NB4 (cell line): Measurements from ENCODE around the gene TBC1D1.

Experiments
- CTCF ChIP-seq: IDR thresholded peaks from one replicate; pipeline ENCODE4 v1.5.1; 2012; ENCODE audit warnings: low read depth, low read length
- MAX ChIP-seq: IDR thresholded peaks from 2 replicates; pipeline ENCODE4 v1.6.1; 2011; ENCODE audit warnings: low read depth, low read length
- MYC ChIP-seq: IDR thresholded peaks from 2 replicates; pipeline ENCODE4 v1.6.1; 2011; ENCODE audit warnings: low read depth, low read length
- POLR2A ChIP-seq: IDR thresholded peaks from 2 replicates; pipeline ENCODE4 v1.6.1; 2011; ENCODE audit warnings: mild to moderate bottlenecking; ENCODE audit not compliant: insufficient read length; ENCODE audit errors: extremely low read depth

GRCh38 chr4:38106886-38107514 lies 216.1 kb downstream of the TBC1D1 start:
- TF ChIP-seq CTCF = no peak
- no peak for TF ChIP-seq POLR2A
- no peak for TF ChIP-seq MYC
- no peak for TF ChIP-seq MAX
